GM12801 (cell line): ENCODE results near the gene RASSF4.

ENCODE experiments used
- CTCF ChIP-seq: IDR thresholded peaks from one replicate; pipeline ENCODE4 v1.5.1; 2011; ENCODE audit warnings: control low read depth; ENCODE audit not compliant: insufficient read length; ENCODE audit errors: extremely low read depth

The RASSF4 gene

GRCh38 chr10:45040921-45041542, 81.4 kb downstream of the RASSF4 start:
- TF ChIP-seq CTCF = no peak

GRCh38 chr10:45044290-45044689, 84.7 kb downstream of the RASSF4 start:
- no peak for TF ChIP-seq CTCF
